Neural cell (in vitro differentiated cells): Measurements from ENCODE around the gene IL23R.

Experiments used
- CTCF ChIP-seq: fragments of 450-650 bp; IDR thresholded peaks from 2 replicates; pipeline ENCODE4 v1.5.1; 2014; ENCODE audit warnings: antibody characterized with exemption, mild to moderate bottlenecking, moderate library complexity; ENCODE audit not compliant: poor library complexity, severe bottlenecking
- EP300 ChIP-seq: fragments of 450-650 bp; conservative IDR thresholded peaks from 2 replicates; pipeline ENCODE4 v1.6.1; 2014; ENCODE audit warnings: antibody characterized with exemption, mild to moderate bottlenecking, moderate library complexity; ENCODE audit not compliant: poor library complexity, severe bottlenecking
- EZH2 ChIP-seq: fragments of 200-600, 300-800 bp; shearing (Covaris generic), sonication (generic); IDR thresholded peaks from 2 replicates; pipeline ENCODE4 v1.6.1; 2014; ENCODE audit warnings: antibody characterized with exemption, low read length, borderline replicate concordance, mild to moderate bottlenecking; ENCODE audit not compliant: insufficient read depth, poor library complexity, severe bottlenecking
- POLR2AphosphoS5 ChIP-seq: IDR thresholded peaks from 2 replicates; pipeline ENCODE4 v1.6.1; 2012
- RAD21 ChIP-seq: fragments of 450-650 bp; conservative IDR thresholded peaks from 2 replicates; pipeline ENCODE4 v1.6.1; 2014; ENCODE audit warnings: antibody characterized with exemption, mild to moderate bottlenecking, moderate library complexity
- REST ChIP-seq: IDR thresholded peaks from 2 replicates; pipeline ENCODE4 v1.6.1; 2012; ENCODE audit warnings: borderline replicate concordance
- SMC3 ChIP-seq: fragments of 450-650 bp; conservative IDR thresholded peaks from 2 replicates; pipeline ENCODE4 v1.6.1; 2014; ENCODE audit warnings: antibody characterized with exemption, mild to moderate bottlenecking, moderate library complexity; ENCODE audit not compliant: poor library complexity
- TAF1 ChIP-seq: IDR thresholded peaks from 2 replicates; pipeline ENCODE4 v1.6.1; 2012; ENCODE audit warnings: low read depth

GRCh38 chr1:67264899-67265298 lies 98.6 kb downstream of the IL23R start:
- TF ChIP-seq EZH2 (no peak), CTCF (no peak), EP300 (no peak), TAF1 (no peak), POLR2AphosphoS5 (no peak), RAD21 (no peak), REST (no peak), SMC3 (no peak)
